GM19025 (cell line): ENCODE data around the gene ZNF69.
"Not testable (repeated sequence)": the region's sequence is repeated elsewhere in the genome, so short reads cannot be mapped to it uniquely, and the experiment has no call there.

Experiments used
- ATAC-seq: cut with Tn5 transposase; IDR thresholded peaks from one replicate; pipeline ENCODE4 v1.9.1; 2021; ENCODE audit warnings: mild to moderate bottlenecking, low read depth, moderate library complexity; ENCODE audit not compliant: unreplicated experiment

Gene ZNF69

DNA sequence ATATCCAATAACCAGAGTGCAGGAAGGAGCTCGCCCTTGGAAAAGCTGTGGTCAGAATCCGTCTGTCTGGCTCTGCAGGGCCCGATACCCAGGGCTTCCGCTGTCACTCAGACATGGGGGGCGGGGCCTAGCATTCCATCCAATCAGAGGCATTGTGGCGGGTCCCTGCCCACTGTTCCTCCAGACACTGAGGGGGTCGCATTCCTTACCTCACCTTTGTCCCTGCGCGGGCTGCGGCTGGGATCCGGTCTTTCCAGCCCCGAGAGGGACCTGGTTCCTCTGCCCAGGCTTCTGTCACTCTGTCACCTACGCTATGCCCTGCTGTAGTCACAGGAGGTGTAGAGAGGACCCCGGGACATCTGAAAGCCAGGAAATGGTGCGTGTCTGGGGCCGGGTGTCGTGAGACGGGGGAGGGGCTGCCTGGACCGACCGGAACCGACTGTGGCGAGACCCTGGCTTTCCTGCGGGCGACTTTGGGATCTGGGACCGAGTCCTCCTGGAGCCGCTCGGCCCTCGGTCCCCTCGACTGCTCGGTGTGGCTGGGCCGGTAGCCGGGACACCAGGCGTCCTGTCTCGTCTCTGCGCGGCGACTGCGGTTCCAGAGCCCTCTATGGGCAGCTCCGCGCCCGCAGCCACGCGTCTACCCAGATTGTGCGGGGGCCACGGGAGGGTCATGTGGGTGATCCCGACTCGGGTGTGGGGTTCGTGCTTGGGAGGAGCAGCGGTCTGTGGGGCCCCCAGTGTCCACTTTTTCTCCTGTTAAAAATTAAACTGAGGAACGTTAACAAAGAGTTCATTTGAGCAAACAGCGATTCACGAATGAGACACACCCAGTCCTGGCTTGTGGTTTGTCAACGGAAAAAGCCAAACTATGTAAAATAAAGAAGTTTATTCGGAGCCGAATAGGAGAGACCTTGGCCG, at the start of gene ZNF69:
TSS of gene ZNF69 (plus strand) at position 172 of the 921 bp plus-strand sequence. CDS start at position 314, 142 bp downstream.
- no peak for ATAC-seq

DNA sequence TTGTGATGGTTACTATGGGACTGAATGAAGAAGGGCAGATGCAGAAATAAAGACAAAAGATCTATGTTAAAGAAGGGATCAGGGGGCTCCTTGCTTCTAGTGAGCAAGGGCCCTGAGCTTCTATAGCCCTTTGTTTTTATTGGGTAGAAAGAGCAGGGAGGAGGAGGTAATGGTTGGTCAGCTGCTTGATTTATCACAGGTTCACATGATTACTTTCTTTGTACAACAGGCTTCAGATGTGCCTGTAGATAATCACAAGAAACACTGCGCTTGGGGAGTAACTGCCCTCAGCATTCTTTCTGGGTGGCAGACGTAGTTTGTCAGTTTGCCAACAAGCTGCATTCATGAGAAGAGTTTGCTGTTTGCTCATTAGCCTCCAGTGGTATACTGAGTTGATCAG, 43.9 kb upstream of the ZNF69 start:
- ATAC-seq, result no peak

DNA sequence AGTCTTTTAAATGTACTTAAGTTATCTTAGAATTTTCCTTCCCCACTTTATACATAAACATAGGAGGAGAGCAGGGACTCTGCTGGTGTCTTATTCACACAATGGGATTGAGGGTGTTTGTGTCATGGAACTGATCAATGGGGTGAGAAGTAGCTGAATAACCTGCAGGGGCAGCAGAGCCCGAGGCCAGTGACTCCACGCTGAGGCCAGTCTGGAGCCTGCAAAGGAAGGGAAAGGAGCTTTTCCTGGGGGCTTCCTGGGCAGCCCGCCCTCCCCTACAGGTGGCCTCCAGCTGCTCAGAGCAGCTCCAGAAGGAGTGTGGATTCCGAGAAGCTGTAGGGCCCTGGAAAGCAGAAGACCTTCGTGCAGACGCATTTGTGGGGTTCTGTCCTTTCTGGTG, 40.0 kb upstream of the ZNF69 start:
- ATAC-seq, result not testable (repeated sequence)

DNA sequence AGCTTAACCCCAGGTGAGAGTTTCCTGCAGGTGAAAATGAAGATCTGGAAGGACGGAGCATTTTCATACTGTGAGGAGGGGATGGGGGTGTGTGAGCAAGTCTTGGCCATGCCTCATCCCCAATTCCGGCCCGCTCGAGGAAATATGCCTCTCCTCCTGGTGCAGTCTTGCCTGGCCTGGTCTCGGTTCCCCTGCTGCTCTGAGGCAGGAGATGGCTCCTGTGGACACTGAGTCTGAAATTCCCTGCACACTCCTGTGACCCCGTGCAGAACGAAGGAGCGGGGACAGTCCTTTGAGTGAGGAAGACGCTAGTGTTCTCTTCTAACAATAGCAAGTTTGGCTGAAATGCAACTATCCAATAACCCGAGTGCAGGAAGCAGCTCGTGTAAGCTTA, 39.4 kb upstream of the ZNF69 start:
- no peak for ATAC-seq

DNA sequence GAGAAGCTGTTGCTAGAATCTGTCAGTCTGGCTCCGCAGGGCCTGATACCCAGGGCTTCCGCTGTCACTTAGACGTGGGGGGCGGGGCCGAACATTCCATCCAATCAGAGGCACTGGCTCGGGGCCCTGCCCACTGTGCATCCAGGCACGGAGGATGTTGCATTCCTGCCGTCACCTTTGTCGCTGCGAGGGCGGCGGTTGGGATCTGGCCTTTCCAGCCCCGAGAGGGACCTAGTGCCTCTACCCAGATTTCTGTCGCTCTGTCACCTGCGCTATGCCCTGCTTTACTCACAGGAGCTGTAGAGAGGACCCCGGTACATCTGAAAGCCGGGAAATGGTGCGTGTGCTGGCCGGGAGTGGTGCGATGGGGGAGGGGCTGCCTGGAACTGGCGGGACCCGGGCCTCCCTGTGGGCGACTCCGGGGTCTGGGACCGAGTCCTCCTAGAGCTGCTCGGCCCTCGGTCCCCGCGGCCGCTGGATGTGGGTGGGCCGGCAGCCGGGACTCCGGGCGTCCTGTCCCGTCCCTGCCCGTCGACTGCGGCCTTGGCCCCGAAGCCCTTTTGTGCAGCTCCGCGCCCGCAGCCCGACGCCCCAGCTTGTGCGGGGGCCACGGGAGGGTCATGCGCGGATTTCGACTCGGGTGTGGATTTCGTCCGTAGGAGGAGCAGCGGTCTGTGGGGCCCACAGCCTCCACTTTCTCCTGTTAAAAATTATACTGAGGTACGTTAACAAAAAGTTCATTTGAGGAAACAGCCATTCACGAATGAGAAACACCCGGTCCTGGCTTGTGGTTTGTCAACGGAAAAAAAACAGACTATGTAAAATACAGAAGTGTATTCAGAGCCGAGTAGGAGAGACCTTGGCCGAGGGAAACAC, 38.8 kb upstream of the ZNF69 start, which contains the start of gene ZNF439:
TSS of gene ZNF439 (plus strand) at position 133 of the 876 bp plus-strand sequence. CDS start at position 275, 142 bp downstream.
- peak; percentile 75 for ATAC-seq

DNA sequence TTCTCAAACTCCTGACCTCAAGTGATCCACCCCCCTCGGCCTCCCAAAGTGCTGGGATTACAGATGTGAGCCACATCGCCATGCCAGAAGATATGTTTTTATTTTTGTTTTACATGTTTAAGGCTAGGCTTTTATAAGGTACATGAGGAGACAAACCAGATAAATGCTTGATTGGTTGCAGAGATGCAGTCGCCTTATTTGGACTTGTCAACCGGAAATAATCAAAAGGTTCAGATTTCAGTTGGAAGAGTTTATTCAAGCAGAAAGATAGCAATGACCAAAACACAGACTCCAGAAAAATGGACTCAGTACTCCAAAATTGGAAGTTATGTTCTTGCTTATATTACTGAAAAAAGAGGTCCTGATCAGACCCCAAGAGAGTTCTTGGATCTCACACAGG, 37.3 kb upstream of the ZNF69 start:
- not testable (repeated sequence) for ATAC-seq

DNA sequence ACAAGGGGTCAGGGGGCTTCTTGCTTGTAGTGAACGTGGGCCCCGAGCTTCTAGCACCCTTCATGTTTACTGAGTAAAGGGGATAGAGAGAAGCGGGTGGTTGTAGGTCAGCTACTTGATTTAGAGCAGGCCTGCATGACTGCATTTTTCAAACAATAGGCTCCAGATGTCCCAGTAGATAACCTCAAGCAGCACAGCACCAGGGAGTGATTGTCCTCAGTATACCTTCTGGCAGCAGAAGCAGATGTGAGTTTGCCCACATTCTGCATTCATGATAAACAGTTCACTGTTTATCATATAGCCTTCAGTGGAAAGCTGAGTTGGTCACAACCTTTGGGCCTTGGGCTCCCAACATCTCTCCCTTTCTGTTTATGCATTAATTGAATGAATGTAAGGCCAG, 34.2 kb upstream of the ZNF69 start:
- no peak for ATAC-seq

DNA sequence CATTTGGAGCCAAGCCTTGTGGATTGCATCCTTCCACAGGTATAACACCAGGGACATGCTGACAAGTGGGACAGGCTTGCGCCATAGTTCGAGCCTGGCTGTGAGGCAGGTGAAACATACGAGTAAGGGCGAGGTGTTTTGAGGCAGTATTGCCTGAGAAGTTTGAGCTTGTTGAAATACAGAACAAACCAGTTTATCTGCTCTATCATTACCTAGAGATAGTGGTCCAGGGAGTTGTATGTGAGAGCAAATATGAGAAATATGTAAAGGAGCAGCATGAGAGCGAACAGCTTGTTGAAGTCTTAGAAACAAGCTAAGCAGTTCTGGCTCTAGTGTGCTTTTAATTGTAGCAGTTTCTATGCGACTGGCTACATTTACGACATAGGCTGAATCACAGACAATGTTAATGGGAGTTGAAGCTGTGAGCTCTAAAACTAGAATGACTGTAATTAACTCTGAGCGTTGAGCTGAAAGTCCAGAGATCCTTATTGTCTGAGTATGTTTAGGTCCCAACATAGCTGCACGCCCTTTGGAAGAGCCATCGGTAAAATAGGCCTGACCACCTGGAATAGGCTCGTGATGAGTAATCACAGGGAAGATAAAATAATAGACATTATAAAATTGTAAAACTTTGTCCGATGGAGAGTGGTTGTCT, 30.9 kb upstream of the ZNF69 start:
- ATAC-seq, result no peak

DNA sequence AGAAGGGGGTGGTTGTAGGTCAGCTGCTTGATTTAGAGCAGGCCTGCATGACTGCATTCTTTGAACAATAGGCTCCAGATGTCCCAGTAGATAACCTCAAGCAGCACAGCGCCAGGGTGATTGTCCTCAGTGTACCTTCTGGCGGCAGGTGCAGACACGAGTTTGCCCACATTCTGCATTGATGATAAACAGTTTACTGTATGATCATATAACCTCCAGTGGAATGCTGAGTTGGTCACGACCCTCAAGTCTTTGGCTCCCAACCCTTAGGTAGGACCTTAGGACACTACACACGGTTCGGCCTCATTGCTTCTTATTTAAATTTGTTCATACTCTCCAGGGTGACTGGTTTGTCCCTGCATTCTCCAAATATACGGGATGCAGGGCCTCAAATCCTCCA, 26.9 kb upstream of the ZNF69 start:
- ATAC-seq, result no peak

DNA sequence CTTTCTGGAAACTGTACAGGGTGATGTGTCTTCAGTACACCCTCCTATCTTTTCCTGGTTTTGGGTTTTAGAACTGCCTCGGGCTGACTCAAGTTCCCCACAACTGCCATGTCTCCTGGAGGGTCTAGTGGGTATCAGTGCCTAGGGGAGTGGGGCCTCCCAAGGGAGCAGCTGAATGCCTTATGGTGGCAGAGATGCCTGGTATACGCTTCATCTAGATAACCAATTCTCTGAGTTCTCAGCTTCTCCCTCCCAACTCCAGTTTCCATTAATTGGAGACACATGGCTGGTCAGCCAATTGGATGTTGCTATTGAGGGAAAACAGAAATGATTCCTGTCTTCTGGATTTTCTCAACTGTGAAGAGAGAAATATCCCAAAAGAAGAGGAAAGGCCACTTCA, 26.3 kb upstream of the ZNF69 start:
- ATAC-seq, result no peak

DNA sequence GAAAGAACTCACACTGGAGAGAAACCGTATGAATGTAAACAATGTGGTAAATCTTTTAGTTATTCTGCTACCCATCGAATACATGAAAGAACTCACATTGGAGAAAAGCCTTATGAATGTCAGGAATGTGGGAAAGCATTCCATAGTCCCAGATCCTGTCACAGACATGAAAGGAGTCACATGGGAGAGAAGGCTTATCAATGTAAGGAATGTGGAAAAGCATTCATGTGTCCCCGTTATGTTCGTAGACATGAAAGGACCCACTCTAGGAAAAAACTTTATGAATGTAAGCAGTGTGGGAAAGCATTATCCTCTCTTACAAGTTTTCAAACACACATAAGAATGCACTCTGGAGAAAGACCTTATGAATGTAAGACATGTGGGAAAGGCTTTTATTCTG, 19.8 kb upstream of the ZNF69 start:
- not testable (repeated sequence) for ATAC-seq

DNA sequence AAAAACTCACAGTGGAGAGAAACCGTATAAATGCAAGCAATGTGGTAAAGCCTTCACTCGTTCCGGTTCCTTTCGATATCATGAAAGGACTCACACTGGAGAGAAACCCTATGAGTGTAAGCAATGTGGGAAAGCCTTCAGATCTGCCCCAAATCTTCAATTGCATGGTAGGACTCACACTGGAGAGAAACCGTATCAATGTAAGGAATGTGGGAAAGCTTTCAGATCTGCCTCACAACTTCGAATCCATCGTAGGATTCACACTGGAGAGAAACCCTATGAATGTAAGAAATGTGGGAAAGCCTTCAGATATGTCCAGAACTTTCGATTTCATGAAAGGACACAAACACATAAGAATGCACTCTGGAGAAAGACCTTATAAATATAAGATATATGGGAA, 19.4 kb upstream of the ZNF69 start:
- ATAC-seq, result no peak

DNA sequence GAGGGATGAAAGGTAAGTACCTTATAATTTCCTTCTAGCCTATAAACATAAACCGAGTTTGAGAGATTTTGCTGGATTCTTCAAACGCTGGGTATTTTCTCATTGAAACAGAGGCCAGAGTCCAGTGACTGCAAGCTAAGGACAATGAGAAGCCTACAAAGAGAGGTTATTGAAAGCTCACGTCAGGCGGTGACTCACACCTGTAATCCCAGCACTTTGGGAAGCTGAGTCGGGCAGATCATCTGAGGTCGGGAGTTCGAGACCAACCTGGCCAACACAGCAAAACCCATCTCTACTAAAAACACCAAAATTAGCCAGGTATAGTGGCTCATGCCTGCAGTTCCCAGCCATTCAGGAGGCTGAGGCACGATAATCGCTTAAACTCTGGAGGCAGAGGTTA, 15.0 kb upstream of the ZNF69 start:
- no peak for ATAC-seq

DNA sequence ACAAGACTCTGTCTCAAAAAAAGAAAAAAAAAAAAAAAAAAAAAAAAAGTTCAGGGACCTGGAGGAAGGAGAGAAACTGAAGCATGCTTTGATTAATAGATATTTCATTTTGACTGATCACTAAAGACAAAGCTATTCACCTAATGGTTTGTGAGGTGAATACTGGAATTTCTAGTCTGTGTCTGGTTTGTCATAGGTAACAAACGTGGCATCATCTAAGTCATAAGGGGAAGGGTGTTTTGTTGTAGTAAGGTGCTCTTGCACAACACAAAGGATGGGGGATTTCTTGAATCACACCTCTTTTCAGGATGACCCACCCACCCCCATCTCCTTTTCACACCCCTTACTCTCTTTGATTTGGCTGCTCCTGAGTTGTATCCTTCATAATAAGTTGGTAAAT, 13.8 kb upstream of the ZNF69 start:
- ATAC-seq, result no peak

DNA sequence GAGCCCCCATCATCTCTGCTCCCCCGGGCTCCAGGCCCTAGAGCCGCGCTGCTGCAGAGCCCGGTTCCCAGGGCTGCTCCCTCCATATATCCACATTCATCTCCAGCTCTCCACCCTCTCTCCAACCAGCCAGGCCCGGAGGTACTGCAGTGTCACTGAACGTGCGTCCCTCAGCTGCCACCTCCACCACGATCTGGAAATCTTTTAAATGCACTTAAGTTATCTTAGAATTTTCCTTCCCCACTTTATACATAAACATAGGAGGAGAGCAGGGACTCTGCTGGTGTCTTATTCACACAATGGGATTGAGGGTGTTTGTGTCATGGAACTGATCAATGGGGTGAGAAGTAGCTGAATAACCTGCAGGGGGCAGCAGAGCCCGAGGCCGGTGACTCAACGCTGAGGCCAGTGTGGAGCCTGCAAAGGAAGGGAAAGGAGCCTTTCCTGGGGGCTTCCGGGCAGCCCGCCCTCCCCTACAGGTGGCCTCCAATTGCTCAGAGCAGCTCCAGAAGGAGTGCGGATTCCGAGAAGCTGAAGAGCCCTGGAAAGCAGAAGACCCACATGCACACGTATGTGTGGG, 7.8 kb upstream of the ZNF69 start:
- not testable (repeated sequence) for ATAC-seq

DNA sequence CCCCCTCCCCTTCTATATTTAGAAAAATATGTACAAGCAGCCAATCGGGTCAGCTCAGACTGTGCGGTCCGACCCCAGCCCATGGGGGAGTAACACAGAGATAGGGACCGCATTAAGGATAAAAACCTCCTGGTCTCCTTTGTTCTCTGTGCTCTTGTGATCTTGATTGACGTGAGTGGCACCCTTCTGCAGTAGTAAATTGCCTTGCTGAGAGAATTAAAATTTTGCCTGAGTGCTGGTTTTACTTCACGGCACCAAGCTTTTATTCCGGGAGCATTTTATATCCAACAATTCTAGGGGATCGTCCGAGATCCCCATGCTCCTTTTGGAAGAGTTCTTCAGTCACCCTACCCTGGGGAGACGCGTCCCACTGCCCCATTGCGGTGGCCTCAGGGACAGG, 7.0 kb upstream of the ZNF69 start:
- no peak for ATAC-seq

DNA sequence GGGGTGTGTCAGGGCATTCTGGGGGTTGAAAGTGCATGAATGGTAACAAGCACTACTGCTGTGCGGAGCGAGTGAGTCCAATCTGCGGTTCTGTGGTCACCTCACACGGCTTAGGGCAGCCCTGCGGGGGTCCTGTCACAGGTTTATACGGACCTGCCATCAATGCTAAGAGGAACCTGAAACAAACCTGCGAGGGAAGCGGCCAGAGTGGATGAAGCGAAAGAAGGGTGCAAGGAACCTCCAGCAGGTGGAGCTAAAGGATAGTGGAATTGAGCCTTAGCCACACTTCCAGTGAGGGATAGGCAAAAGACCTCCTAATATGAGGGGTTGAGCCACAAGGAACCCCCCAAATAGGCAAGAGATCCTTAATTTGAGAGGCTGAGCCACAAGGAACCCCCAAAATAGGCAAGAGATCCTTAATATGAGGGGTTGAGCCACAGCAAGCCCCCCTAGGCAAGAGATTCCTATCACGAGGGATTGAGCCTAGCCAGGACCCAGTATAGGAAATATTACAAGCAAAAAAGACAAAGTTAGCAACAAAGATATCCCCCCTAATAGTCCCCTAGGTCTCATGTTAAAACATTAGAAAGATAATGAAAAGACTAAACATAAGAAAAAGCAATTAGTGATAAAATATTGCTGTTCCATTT, 6.3 kb upstream of the ZNF69 start:
- ATAC-seq, result no peak

DNA sequence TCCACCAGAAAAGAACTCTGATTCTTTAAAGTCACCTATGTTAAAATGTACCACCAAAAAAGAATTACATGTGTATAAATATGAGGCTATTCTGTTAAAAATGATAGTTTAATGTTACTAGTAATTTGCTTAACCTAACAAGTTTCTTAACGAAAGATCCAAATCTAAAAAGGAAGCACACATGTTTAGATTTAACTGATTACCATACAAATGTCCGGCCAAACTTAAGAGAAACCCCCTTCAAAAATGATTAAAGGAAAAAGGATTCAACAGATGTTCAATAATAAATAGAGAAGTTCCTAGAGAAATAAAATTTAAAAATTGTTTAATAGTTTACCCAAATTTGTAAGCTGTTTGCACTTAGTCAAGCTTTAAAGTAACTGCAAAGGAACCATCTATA, 5.0 kb upstream of the ZNF69 start:
- no peak for ATAC-seq

DNA sequence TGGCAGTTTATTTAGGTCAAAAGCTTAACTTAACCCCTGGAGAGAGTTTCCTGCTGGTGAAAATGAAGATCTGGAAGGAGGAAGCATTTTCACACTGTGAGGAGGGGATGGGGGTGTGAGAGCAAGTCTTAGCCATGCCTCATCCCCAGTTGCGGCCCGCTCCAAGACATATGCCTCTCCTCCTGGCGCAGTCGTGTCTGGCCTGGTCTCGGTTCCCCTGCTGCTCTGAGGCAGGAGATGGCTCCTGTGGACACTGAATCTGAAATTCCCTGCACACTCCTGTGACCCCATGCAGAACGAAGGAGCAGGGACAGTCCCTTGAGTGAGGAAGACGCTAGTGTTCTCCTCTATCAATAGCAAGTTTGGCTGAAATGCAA, 360 bp upstream of the ZNF69 start:
- ATAC-seq, result no peak

DNA sequence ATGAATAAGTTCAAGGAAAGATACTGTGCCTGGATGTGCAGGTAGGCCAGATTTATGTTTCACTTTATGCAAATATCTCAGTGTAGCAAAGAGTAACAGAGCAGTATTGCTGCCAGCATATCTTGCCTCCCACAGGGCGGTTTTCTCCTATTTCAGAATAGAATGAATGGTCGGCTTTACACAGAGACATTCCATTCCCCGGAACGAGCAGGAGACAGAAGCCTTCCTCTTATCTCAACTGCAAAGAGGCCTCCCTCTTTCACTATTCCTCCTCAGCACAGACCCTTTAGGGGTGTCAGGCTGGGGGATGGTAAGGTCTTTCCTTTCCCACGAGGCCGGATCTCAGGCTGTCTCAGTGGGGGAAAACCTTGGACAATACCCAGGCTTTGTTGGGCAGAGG, 2.3 kb downstream of the ZNF69 start:
- ATAC-seq, result not testable (repeated sequence)
